Activated T-cell treated with anti-CD3 and anti-CD28 coated beads, Interleukin-2, amount 50 U/mL, for 72 hours (primary cell): ENCODE data around the gene CAMTA2. TPM values are rescaled to one million over a fixed set of nuclear protein-coding genes. Genes with fewer than 3 reads are reported as not detected.
A peak's percentile ranks its signal among the peaks of the same experiment; 100 is the strongest.

ENCODE experiments used
- ATAC-seq, 2 donors: fragments of 150-1000 bp; cut with Tn5 transposase; replicated peaks in 1 of 2; 2 replicates each; pipeline ENCODE4 v1.10.0; 2021; ENCODE audit warnings: moderate library complexity in 2 of 2, mild to moderate bottlenecking in 1 of 2
- DNase-seq, 2 donors: peaks; one replicate each; pipeline ENCODE4 v3.0.0; 2021 to 2022; ENCODE audit warnings: mixed read lengths in 1 of 2
- H3K27ac Mint-ChIP-seq: one replicate; pipeline ENCODE4 v1.8.0; 2022; ENCODE audit warnings: mild to moderate bottlenecking, moderate library complexity, mixed read lengths
- H3K27me3 Mint-ChIP-seq: one replicate; pipeline ENCODE4 v1.8.0; 2022; ENCODE audit warnings: low read depth, mixed read lengths
- H3K36me3 Mint-ChIP-seq, 2 donors: one replicate each; pipeline ENCODE4 v1.8.0; 2022; ENCODE audit warnings: mixed read lengths in 2 of 2, mild to moderate bottlenecking in 1 of 2; ENCODE audit not compliant: insufficient read depth in 2 of 2
- H3K4me1 Mint-ChIP-seq: one replicate; pipeline ENCODE4 v1.8.0; 2022; ENCODE audit warnings: low read depth, mixed read lengths
- H3K4me3 Mint-ChIP-seq, 2 donors: one replicate each; pipeline ENCODE4 v1.8.0; 2022; ENCODE audit warnings: mild to moderate bottlenecking in 2 of 2, mixed read lengths in 2 of 2, moderate library complexity in 2 of 2
- H3K9me3 Mint-ChIP-seq, 2 donors: one replicate each; pipeline ENCODE4 v1.8.0; 2022; ENCODE audit warnings: mixed read lengths in 2 of 2
- total RNA-seq, 2 donors: library from RNA; stranded (reverse); gene quantifications; one replicate each; pipeline ENCODE4 v1.2.3, GENCODE V29; 2022

Gene CAMTA2
- total RNA-seq, 2 donors from 2014 or later, result 206 to 207 TPM

DNA sequence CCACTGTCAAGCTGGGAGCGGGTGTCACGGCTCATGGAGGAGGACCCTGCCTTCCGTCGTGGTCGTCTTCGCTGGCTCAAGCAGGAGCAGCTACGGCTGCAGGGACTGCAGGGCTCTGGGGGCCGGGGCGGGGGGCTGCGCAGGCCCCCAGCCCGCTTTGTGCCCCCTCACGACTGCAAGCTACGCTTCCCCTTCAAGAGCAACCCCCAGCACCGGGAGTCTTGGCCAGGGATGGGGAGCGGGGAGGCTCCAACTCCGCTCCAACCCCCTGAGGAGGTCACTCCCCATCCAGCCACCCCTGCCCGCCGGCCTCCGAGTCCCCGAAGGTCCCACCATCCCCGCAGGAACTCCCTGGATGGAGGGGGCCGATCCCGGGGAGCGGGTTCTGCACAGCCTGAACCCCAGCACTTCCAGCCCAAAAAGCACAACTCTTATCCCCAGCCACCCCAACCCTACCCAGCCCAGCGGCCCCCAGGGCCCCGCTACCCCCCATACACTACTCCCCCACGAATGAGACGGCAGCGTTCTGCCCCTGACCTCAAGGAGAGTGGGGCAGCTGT lies 36.2 kb upstream of the CAMTA2 start:
- H3K27ac Mint-ChIP-seq, result no peak overlapping the region
- ATAC-seq (no peak), DNase-seq (no peak)
- peaks cover 12% of the 10 kb centered on the region for H3K4me1 Mint-ChIP-seq
- no peaks in the 10 kb centered on the region for H3K27me3 Mint-ChIP-seq
- H3K4me3 Mint-ChIP-seq, result no peak overlapping the region
- peaks cover 0 to 4% of the 10 kb centered on the region in 2 donors for H3K36me3 Mint-ChIP-seq
- no peaks in the 10 kb centered on the region for H3K9me3 Mint-ChIP-seq

DNA sequence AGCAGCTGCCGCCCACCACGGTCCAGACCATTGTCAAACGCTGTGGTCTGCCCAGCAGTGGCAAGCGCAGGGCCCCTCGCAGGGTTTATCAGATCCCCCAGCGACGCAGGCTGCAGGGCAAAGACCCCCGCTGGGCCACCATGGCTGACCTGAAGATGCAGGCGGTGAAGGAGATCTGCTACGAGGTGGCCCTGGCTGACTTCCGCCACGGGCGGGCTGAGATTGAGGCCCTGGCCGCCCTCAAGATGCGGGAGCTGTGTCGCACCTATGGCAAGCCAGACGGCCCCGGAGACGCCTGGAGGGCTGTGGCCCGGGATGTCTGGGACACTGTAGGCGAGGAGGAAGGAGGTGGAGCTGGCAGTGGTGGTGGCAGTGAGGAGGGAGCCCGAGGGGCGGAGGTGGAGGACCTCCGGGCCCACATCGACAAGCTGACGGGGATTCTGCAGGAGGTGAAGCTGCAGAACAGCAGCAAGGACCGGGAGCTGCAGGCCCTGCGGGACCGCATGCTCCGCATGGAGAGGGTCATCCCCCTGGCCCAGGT lies 34.8 kb upstream of the CAMTA2 start:
- no peak overlapping the region for H3K27ac Mint-ChIP-seq
- H3K27me3 Mint-ChIP-seq, result no peaks in the 10 kb centered on the region
- ATAC-seq (no peak), DNase-seq (no peak)
- H3K36me3 Mint-ChIP-seq, result peaks cover 0 to 6% of the 10 kb centered on the region in 2 donors
- H3K4me1 Mint-ChIP-seq, result peaks cover 12% of the 10 kb centered on the region
- H3K4me3 Mint-ChIP-seq, result no peak overlapping the region
- H3K9me3 Mint-ChIP-seq, result no peaks in the 10 kb centered on the region

- Mint-ChIP-seq H3K4me1 (peaks cover 12% of the 10 kb centered on the region), H3K36me3 (peaks cover 0 to 6% of the 10 kb centered on the region in 2 donors), H3K4me3 (no peak overlapping the region), H3K27ac (no peak overlapping the region), H3K9me3 (no peaks in the 10 kb centered on the region), H3K27me3 (no peaks in the 10 kb centered on the region)
- ATAC-seq (no peak), DNase-seq (no peak)
These were observed 33.1 kb upstream of the CAMTA2 start for GRCh38 chr17:5020502-5021023.

- peak; percentile 87 to 88 for ATAC-seq
- peak; percentile 61 to 64 for DNase-seq
- peaks cover 0 to 9% of the 10 kb centered on the region in 2 donors for H3K36me3 Mint-ChIP-seq
- peaks cover 12% of the 10 kb centered on the region for H3K4me1 Mint-ChIP-seq
- no peaks in the 10 kb centered on the region for H3K9me3 Mint-ChIP-seq
- H3K4me3 Mint-ChIP-seq, result no peak overlapping the region
- peak overlapping the region; percentile 21 for H3K27ac Mint-ChIP-seq
- no peaks in the 10 kb centered on the region for H3K27me3 Mint-ChIP-seq
These were observed 32.0 kb upstream of the CAMTA2 start for GRCh38 chr17:5019475-5019956.

DNA sequence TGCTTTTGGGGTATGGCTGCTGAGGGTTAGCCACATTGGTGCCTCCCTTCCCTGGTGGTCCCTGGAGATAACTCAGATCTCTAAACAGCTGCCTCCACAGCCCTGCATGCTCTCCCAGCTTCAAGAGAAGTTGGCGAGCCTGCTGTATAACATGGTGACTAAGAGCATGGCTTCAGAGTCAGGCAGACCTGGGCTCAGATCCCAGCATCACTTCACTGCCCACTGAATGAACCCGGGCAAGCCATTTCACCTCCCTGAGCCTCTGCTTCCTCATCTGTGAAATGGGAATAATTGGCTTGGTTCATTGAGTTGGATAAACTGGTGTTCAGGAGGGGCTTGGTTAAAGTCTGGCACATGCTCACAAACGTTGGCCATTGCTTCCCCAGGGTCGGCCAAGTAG lies 26.9 kb upstream of the CAMTA2 start:
- Mint-ChIP-seq H3K4me3 (no peak overlapping the region), H3K4me1 (peaks cover 22% of the 10 kb centered on the region), H3K9me3 (no peaks in the 10 kb centered on the region), H3K36me3 (peaks cover 5 to 8% of the 10 kb centered on the region in 2 donors), H3K27me3 (no peaks in the 10 kb centered on the region), H3K27ac (no peak overlapping the region)
- no peak for DNase-seq
- no peak for ATAC-seq

DNA sequence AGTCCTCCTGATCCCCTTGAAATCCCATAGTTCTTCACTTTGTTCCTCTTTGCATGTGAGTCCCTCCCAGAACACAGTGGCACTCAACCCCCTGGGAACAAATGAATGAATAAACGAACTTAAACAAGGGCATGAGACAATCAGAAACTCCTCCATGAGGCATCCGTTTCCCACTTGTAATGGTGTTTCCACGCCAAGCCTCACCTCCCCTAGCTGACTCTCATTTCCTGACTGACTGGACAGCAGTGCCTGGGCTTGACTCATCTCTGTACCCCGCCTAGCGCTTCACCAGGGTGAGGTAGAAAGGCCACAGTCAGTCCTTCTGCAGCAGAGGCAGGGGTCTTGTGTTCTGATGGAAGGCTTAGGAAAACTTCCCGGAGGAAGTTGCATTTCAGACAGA lies 24.5 kb upstream of the CAMTA2 start:
- Mint-ChIP-seq H3K9me3 (no peaks in the 10 kb centered on the region), H3K4me3 (peak overlapping the region in 1 of 2 donors; percentile 52), H3K27me3 (no peaks in the 10 kb centered on the region), H3K27ac (peak overlapping the region; percentile 85), H3K4me1 (peaks cover 16% of the 10 kb centered on the region), H3K36me3 (peaks cover 9 to 10% of the 10 kb centered on the region in 2 donors)
- DNase-seq, result peak; percentile 56 to 67
- peak; percentile 80 to 98 for ATAC-seq

GRCh38 chr17:5003214-5003867 lies 15.9 kb upstream of the CAMTA2 start:
- H3K36me3 Mint-ChIP-seq, result peaks cover 9 to 20% of the 10 kb centered on the region in 2 donors
- ATAC-seq, result no peak
- H3K27me3 Mint-ChIP-seq, result no peaks in the 10 kb centered on the region
- peaks cover 19% of the 10 kb centered on the region for H3K4me1 Mint-ChIP-seq
- no peak for DNase-seq
- no peak overlapping the region for H3K27ac Mint-ChIP-seq
- no peak overlapping the region for H3K4me3 Mint-ChIP-seq
- H3K9me3 Mint-ChIP-seq, result no peaks in the 10 kb centered on the region

DNA sequence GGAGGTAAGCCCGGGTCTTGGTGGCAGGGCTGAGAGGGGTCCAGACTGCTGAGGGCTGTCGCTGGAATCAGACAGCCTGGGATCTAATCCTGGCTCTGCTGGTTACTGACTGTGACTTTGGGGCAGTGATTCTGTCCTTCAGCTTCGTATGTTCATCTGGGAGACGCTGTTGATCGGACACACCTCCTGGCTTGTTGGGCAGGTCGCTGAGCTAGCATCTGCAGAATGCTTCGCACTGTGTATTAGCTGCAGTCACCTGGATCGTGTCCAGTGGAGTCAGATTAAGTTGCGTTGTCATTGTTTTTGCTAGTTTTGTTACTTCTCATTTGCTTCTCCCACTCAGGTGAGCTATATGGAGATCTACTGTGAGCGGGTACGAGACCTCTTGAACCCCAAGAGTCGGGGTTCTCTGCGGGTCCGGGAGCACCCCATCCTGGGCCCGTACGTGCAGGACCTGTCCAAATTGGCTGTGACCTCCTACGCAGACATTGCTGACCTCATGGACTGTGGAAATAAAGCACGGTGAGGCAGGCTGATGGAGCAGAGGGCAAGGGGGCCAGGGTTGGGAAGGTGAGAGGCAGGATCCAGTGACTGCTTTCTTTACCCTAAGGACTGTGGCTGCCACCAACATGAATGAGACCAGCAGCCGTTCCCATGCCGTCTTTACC lies 14.8 kb upstream of the CAMTA2 start:
- no peak for DNase-seq
- Mint-ChIP-seq H3K9me3 (no peaks in the 10 kb centered on the region), H3K4me1 (peaks cover 19% of the 10 kb centered on the region), H3K36me3 (peaks cover 5 to 16% of the 10 kb centered on the region in 2 donors), H3K27ac (no peak overlapping the region), H3K4me3 (no peak overlapping the region), H3K27me3 (no peaks in the 10 kb centered on the region)
- ATAC-seq, result no peak

DNA sequence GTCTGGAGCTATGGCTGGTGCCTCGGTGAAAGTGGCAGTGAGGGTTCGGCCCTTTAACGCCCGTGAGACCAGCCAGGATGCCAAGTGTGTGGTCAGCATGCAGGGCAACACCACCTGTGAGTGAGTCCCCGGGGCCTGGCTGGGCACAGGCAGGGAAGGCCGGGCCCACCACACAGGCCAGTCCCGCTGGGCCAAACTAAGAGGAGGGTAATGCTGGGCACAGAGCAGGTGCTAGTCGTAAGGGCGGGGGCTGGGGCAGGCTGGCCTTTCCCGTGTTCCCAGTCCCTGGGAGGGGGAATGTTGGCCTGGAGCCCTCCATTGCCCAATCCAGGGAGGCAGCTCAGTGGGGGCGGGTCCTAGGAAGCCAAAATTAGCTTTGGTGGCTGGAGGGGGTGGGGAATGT lies 12.8 kb upstream of the CAMTA2 start:
- H3K27ac Mint-ChIP-seq, result no peak overlapping the region
- peaks cover 31% of the 10 kb centered on the region for H3K4me1 Mint-ChIP-seq
- H3K9me3 Mint-ChIP-seq, result no peaks in the 10 kb centered on the region
- H3K27me3 Mint-ChIP-seq, result no peaks in the 10 kb centered on the region
- no peak for DNase-seq
- H3K4me3 Mint-ChIP-seq, result no peak overlapping the region
- H3K36me3 Mint-ChIP-seq, result peaks cover 3 to 14% of the 10 kb centered on the region in 2 donors
- ATAC-seq, result no peak

DNA sequence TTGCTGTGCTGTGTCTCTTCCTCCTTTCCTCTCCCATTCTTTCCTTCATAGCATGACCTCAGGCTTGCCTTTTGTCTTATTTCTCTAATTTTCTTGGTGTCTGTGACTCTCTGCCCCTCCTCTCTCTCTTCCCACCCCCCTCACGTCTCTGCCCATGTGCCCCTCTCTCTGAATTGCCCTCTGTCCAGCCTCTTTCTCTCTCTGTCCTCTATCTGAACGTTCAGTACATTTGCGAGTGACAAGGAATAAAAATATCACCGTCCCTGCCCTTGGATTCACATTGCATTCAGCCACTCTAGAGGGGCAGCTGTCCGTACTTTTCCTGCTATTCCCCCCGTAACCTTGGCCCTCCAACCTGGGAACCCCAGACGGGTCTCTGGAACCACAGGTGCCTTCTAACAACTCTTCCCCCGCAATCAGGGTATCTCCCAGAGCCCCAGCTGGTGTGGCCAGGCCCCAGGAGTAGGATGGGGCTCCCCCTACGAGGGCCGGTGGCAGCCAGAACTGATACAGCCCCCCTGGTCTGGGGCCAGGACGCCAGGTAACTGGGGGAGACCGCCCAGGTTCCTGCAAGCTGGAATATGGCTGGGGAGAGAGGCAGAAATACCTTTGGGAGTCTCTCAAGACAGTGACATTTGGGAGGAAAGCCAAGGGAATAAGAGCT lies 12.1 kb upstream of the CAMTA2 start:
- no peaks in the 10 kb centered on the region for H3K27me3 Mint-ChIP-seq
- DNase-seq, result no peak
- peaks cover 35% of the 10 kb centered on the region for H3K4me1 Mint-ChIP-seq
- H3K27ac Mint-ChIP-seq, result peak overlapping the region; percentile 29
- H3K9me3 Mint-ChIP-seq, result no peaks in the 10 kb centered on the region
- H3K36me3 Mint-ChIP-seq, result peaks cover 3 to 10% of the 10 kb centered on the region in 2 donors
- ATAC-seq, result no peak
- H3K4me3 Mint-ChIP-seq, result peak overlapping the region; percentile 93 to 95

DNA sequence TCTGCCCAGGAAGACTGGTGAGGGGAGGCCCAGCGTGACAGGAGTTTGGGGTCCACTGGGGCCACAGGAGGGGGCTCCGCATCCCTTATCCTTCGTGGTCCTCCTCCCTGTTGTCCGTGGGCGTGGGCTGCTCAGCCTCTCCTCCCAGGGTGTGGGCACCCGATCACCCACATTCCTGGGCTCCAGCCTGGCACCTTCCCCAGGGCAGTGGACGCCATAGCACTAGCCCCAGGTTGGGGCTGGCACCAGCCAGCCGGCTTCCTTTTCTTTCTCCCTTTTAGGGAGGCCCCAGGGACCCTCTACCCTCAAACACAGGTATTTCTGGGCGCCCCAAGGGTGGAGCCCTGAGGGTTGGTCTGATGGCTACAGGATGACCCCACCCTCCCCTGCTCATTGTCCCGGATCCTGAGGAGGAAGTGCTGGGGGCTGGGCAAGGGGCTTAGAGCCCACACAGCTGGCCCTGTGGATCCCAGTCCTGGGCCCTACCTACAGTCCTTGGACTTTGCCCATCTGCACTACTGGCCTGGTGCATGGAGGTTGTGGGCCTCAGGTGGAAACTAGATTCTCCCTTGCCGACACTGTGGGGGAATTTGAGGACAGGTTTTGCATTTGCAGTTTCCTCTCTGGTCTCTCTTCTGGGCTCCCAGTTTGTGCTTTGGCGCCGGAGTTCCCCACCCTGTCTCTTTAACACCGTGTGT lies 11.4 kb upstream of the CAMTA2 start:
- Mint-ChIP-seq H3K4me1 (peaks cover 35% of the 10 kb centered on the region), H3K4me3 (peak overlapping the region; percentile 93 to 95), H3K27ac (peak overlapping the region; percentile 87), H3K9me3 (no peaks in the 10 kb centered on the region), H3K27me3 (no peaks in the 10 kb centered on the region), H3K36me3 (peaks cover 3 to 6% of the 10 kb centered on the region in 2 donors)
- ATAC-seq (no peak), DNase-seq (peak in 1 of 2 donors; percentile 14)

DNA sequence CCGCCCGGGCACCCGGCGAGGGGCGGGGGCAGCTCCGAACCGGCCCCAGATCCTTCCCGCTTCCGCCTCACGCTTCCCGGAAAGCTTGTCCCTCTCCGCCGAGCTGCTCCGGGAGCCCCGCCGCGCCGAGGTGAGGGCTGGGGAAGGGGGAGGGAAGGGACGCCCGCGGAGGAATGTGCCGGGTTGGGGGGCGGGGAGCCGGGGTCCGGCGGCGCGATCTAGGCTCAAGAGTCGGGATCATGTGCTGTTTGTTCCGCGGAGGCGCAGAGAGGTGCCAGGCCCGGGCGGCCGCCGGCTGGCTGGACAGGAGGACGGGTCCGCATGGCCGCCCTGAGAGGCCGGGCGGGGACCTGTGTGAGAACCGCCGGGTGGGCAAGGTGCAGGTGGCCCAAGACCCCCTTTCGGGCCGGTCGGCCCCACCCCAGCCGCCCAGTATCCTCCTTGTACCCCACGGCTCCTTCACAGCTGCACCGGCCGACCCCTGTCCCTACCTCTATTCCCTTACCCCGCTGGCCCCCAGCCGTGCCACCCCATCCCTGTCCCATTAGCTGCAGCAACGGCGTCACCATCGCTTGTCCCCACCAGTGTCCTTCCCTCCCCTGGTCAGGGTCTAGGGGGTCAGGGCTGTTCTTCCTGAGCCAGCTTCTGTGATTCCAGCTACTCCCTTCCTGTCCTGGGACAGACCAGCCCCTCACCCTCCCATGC lies 10.7 kb upstream of the CAMTA2 start:
- Mint-ChIP-seq H3K36me3 (peaks cover 3 to 6% of the 10 kb centered on the region in 2 donors), H3K9me3 (no peaks in the 10 kb centered on the region), H3K4me1 (peaks cover 35% of the 10 kb centered on the region), H3K27ac (no peak overlapping the region), H3K4me3 (peak overlapping the region; percentile 93 to 95), H3K27me3 (no peaks in the 10 kb centered on the region)
- ATAC-seq (peak; percentile 8 to 9), DNase-seq (no peak)
